ENCODE measurements around the gene LENG8. TPM values are rescaled to one million over a fixed set of nuclear protein-coding genes. Genes with fewer than 3 reads are reported as not detected.
A peak's percentile ranks its signal among the peaks of the same experiment; 100 is the strongest.

LENG8 gene
- total RNA-seq, 1 donor from 2014 or later: 36.6 TPM

GRCh38 chr19:54469496-54469934, 20.5 kb downstream of the LENG8 start:
- Histone ChIP-seq H3K27ac (no peak overlapping the region), H3K36me3 (no peaks in the 10 kb centered on the region), H3F3A (ENCODE audit: low read depth) (peaks cover 10% of the 10 kb centered on the region), H3K79me2 (ENCODE audit: low read depth) (no peaks in the 10 kb centered on the region), H3K4me2 (no peak overlapping the region), H3K27me3 (peaks cover 83% of the 10 kb centered on the region), H3K9me3 (ENCODE audit: low read depth) (no peaks in the 10 kb centered on the region), H3K9ac (no peak overlapping the region), H2AFZ (replicated peaks) (no peak overlapping the region), H3K4me1 (peaks cover 14% of the 10 kb centered on the region), H4K20me1 (ENCODE audit: low read depth) (no peaks in the 10 kb centered on the region), H3K4me3 (no peak overlapping the region)
- Mint-ChIP-seq H3K36me3 (no peaks in the 10 kb centered on the region), H3K4me3 (peak overlapping the region; percentile 2), H3K4me1 (peaks cover 23% of the 10 kb centered on the region), H3K27ac (no peak overlapping the region), H3K9me3 (no peaks in the 10 kb centered on the region), H3K27me3 (ENCODE audit: insufficient read depth, low read depth) (peaks cover 14% of the 10 kb centered on the region)
- no peak for DNase-seq (ENCODE audit: low spot score)
- no peak for TF ChIP-seq EZH2phosphoT487 (IDR thresholded peaks at IDR 0.05)
- TF ChIP-seq, protein P1, sequence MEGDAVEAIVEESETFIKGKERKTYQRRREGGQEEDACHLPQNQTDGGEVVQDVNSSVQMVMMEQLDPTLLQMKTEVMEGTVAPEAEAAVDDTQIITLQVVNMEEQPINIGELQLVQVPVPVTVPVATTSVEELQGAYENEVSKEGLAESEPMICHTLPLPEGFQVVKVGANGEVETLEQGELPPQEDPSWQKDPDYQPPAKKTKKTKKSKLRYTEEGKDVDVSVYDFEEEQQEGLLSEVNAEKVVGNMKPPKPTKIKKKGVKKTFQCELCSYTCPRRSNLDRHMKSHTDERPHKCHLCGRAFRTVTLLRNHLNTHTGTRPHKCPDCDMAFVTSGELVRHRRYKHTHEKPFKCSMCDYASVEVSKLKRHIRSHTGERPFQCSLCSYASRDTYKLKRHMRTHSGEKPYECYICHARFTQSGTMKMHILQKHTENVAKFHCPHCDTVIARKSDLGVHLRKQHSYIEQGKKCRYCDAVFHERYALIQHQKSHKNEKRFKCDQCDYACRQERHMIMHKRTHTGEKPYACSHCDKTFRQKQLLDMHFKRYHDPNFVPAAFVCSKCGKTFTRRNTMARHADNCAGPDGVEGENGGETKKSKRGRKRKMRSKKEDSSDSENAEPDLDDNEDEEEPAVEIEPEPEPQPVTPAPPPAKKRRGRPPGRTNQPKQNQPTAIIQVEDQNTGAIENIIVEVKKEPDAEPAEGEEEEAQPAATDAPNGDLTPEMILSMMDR (IDR thresholded peaks at IDR 0.05): no peak
- TF ChIP-seq EZH2 (IDR thresholded peaks at IDR 0.05): no peak

DNA sequence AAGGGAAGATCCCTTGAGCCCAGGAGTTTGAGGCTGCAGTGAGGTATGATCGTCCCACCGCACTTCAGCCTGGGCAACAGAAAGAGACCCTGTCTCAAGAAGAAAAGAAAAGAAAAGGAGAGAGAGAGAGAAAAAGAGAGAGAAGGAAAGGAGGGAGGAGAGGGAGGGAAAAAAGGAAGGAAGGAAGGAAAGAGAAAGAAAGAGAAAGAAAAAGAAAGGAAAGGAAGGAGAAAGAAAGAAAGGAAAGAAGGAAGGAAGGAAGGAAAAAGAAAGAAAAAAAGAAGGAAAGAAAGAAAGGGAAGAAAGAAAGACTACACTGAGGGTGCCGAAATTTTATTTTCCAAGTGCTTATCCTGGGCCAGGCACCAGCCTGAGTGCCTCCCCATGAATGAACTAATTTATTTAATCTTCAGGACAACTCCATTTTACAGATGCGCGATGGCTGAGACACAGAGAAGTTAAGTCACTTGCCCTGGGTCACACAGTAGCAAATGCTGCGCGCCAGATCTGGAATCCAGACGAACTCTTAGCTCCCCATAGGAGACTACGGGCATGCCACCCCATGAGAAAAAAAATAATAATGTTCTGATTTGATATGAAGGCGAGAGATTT, 21.4 kb downstream of the LENG8 start:
- H3K27ac Mint-ChIP-seq: no peak overlapping the region
- H3K27me3 Mint-ChIP-seq (ENCODE audit: insufficient read depth, low read depth): peaks cover 14% of the 10 kb centered on the region
- peak overlapping the region; percentile 76 for H3K4me2 ChIP-seq
- H3K4me3 ChIP-seq: peak overlapping the region; percentile 40
- no peak overlapping the region for H3K9ac ChIP-seq
- H3K4me1 Mint-ChIP-seq: peaks cover 23% of the 10 kb centered on the region
- no peaks in the 10 kb centered on the region for H4K20me1 ChIP-seq (ENCODE audit: low read depth)
- H3K4me1 ChIP-seq: peaks cover 14% of the 10 kb centered on the region
- no peaks in the 10 kb centered on the region for H3K9me3 Mint-ChIP-seq
- DNase-seq (ENCODE audit: low spot score): no peak
- TF ChIP-seq EZH2 (IDR thresholded peaks at IDR 0.05): no peak
- TF ChIP-seq, protein P1 (IDR thresholded peaks at IDR 0.05): no peak
- no peak for TF ChIP-seq EZH2phosphoT487 (IDR thresholded peaks at IDR 0.05)
- no peaks in the 10 kb centered on the region for H3K36me3 ChIP-seq
- peak overlapping the region; percentile 73 for H2AFZ ChIP-seq (replicated peaks)
- H3K79me2 ChIP-seq (ENCODE audit: low read depth): no peaks in the 10 kb centered on the region
- no peaks in the 10 kb centered on the region for H3K9me3 ChIP-seq (ENCODE audit: low read depth)
- peaks cover 5% of the 10 kb centered on the region for H3F3A ChIP-seq (ENCODE audit: low read depth)
- H3K4me3 Mint-ChIP-seq: peak overlapping the region; percentile 77
- H3K27ac ChIP-seq: no peak overlapping the region
- H3K27me3 ChIP-seq: peaks cover 81% of the 10 kb centered on the region
- H3K36me3 Mint-ChIP-seq: no peaks in the 10 kb centered on the region

DNA sequence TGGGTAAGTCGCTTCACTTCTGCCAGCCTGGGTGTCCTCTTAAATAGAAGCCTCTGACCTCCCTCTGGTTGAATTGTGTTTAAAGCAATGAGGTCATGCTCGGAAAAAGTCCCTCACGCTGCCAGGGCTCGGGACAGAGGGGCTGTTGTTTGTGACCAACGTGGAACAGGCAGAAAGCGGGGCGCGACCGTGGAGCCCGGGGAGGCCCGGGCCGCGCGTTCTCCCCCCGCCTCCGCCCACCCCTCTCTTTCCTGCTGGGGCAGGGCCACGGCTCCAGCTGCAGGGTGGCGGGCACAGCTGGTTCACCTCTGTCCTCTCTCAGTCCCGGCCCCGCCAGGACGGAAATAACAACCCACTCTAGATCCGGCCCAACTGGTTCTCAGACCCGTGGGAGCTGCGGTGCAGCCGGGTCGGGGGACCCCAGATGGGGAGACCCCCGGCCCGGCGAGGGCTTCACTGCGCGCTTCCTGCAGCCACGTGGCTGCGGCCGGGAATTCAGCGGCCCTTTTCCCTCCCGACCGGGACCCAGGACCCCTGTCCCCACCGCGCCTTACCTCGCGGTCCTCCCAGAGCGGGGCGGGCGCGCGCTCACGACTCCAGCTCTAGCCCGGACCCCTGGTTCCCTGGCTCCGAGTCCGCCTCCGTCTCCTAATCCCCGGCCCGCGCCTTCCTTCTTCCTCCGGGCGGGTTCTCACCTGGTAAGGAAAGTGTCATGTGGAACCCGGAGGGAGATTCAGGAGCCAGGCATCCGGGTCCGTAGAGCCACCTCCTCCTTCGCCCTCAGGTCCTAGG, 22.2 kb downstream of the LENG8 start:
- peaks cover 14% of the 10 kb centered on the region for H3K4me1 ChIP-seq
- Mint-ChIP-seq H3K36me3 (no peaks in the 10 kb centered on the region), H3K9me3 (no peaks in the 10 kb centered on the region), H3K4me1 (peaks cover 23% of the 10 kb centered on the region), H3K27ac (no peak overlapping the region), H3K27me3 (ENCODE audit: insufficient read depth, low read depth) (peaks cover 14% of the 10 kb centered on the region), H3K4me3 (peak overlapping the region; percentile 77)
- no peaks in the 10 kb centered on the region for H4K20me1 ChIP-seq (ENCODE audit: low read depth)
- H3F3A ChIP-seq (ENCODE audit: low read depth): peaks cover 3% of the 10 kb centered on the region
- DNase-seq (ENCODE audit: low spot score): peak; percentile 49
- peak overlapping the region; percentile 73 for H2AFZ ChIP-seq (replicated peaks)
- H3K9me3 ChIP-seq (ENCODE audit: low read depth): no peaks in the 10 kb centered on the region
- no peaks in the 10 kb centered on the region for H3K79me2 ChIP-seq (ENCODE audit: low read depth)
- H3K27ac ChIP-seq: no peak overlapping the region
- no peak overlapping the region for H3K9ac ChIP-seq
- peak overlapping the region; percentile 40 for H3K4me3 ChIP-seq
- H3K36me3 ChIP-seq: no peaks in the 10 kb centered on the region
- TF ChIP-seq, protein P1 (IDR thresholded peaks at IDR 0.05): no peak
- TF ChIP-seq EZH2phosphoT487 (IDR thresholded peaks at IDR 0.05) (peak; percentile 43), EZH2 (IDR thresholded peaks at IDR 0.05) (peak; percentile 69)
- peak overlapping the region; percentile 76 for H3K4me2 ChIP-seq
- peaks cover 73% of the 10 kb centered on the region for H3K27me3 ChIP-seq
